H1 (cell line): ENCODE results near the gene KIF15. TPM values are rescaled to one million over a fixed set of nuclear protein-coding genes. Genes with fewer than 3 reads are reported as not detected.

Source experiments
- CTCF ChIA-PET: fragments of 300-600 bp; sonication (Branson Sonifier 250); formaldehyde crosslinking; loops from one replicate; lab custom pipeline; 2021; ENCODE audit not compliant: partially characterized antibody; lab: Charles Lee
- POLR2A ChIA-PET: fragments of 300-600 bp; sonication (Branson Sonifier 250); formaldehyde crosslinking; loops from one replicate; lab custom pipeline; 2021; ENCODE audit warnings: inconsistent platforms; ENCODE audit not compliant: partially characterized antibody; lab: Charles Lee
- DNase-seq, 2 experiments: peaks; one replicate each; pipeline versions ENCODE4 v3.0.0 to v3.0.0-alpha.2; 2010 to 2022; ENCODE audit warnings: low spot score in 2 of 2, low read depth in 1 of 2, mixed read lengths in 1 of 2
- FAIRE-seq: peaks from 2 replicates; lab custom pipeline; 2011; peaks lifted over from hg19 to GRCh38; lab: Jason Lieb, UNC
- H2AFZ ChIP-seq: 2 replicates; pipeline ENCODE4 v1.8.1; 2012; ENCODE audit warnings: low read length, inconsistent platforms
- H2AK5ac ChIP-seq: 2 replicates; pipeline ENCODE4 v1.6.1; 2013; ENCODE audit warnings: low read depth, low read length
- H2BK120ac ChIP-seq: replicated peaks from 2 replicates; pipeline ENCODE3; 2013; ENCODE audit warnings: low read depth, low read length, inconsistent platforms
- H2BK12ac ChIP-seq: 2 replicates; pipeline ENCODE4 v1.6.1; 2013; ENCODE audit warnings: low read depth, low read length
- H2BK15ac ChIP-seq: 2 replicates; pipeline ENCODE4 v1.6.1; 2013; ENCODE audit warnings: low read length
- H2BK20ac ChIP-seq: 2 replicates; pipeline ENCODE4 v1.6.1; 2013; ENCODE audit warnings: low read length
- H2BK5ac ChIP-seq: 2 replicates; pipeline ENCODE4 v1.6.1; 2013; ENCODE audit warnings: low read depth, low read length
- H3K14ac ChIP-seq: 2 replicates; pipeline ENCODE4 v1.6.1; 2013; ENCODE audit warnings: inconsistent platforms; ENCODE audit not compliant: insufficient read length
- H3K18ac ChIP-seq: 2 replicates; pipeline ENCODE4 v1.6.1; 2013; ENCODE audit warnings: low read length; ENCODE audit errors: extremely low read depth
- H3K23ac ChIP-seq: 2 replicates; pipeline ENCODE4 v1.6.1; 2013; ENCODE audit warnings: inconsistent platforms; ENCODE audit not compliant: insufficient read length
- H3K23me2 ChIP-seq: 2 replicates; pipeline ENCODE4 v1.6.1; 2013; ENCODE audit warnings: low read depth, low read length
- H3K27ac ChIP-seq: 2 replicates; pipeline ENCODE4 v1.6.1; 2011; ENCODE audit warnings: low read depth, low read length, inconsistent platforms
- H3K27me3 ChIP-seq, 4 experiments: replicated peaks in 1 of 4; 1 replicate in 1 of 4; 2 replicates in 3 of 4; pipeline versions ENCODE4 v1.6.1 to v1.8.1; 2011 to 2013; ENCODE audit warnings: low read length in 3 of 4, mild to moderate bottlenecking in 3 of 4, inconsistent platforms in 2 of 4, mixed read lengths in 2 of 4, moderate library complexity in 1 of 4; ENCODE audit not compliant: control insufficient read depth in 3 of 4, insufficient read depth in 3 of 4; ENCODE audit errors: extremely low read depth in 1 of 4
- H3K36me3 ChIP-seq, 4 experiments: 2 replicates each; pipeline versions ENCODE4 v1.6.1 to v1.8.1; 2011 to 2013; ENCODE audit warnings: mild to moderate bottlenecking in 4 of 4, low read length in 3 of 4, moderate library complexity in 2 of 4, control low read depth in 1 of 4, inconsistent platforms in 1 of 4; ENCODE audit not compliant: insufficient read depth in 4 of 4, control insufficient read depth in 2 of 4
- H3K4ac ChIP-seq: replicated peaks from 2 replicates; pipeline ENCODE3; 2013; ENCODE audit warnings: low read length, low read depth, mixed read lengths, inconsistent platforms; ENCODE audit not compliant: insufficient read length
- H3K4me1 ChIP-seq, 4 experiments: replicated peaks in 1 of 4; 1 replicate in 1 of 4; 2 replicates in 3 of 4; pipeline versions ENCODE4 v1.6.1 to v1.8.1; 2011 to 2013; ENCODE audit warnings: low read length in 3 of 4, inconsistent platforms in 2 of 4, mixed read lengths in 1 of 4; ENCODE audit not compliant: insufficient read depth in 4 of 4, control insufficient read depth in 3 of 4
- H3K4me2 ChIP-seq, 2 experiments: 2 replicates each; pipeline versions ENCODE4 v1.6.1 to v1.8.1; 2011 to 2013; ENCODE audit warnings: low read depth in 2 of 2, low read length in 2 of 2, control low read depth in 1 of 2, inconsistent platforms in 1 of 2, mild to moderate bottlenecking in 1 of 2; ENCODE audit not compliant: insufficient read depth in 1 of 2
- H3K4me3 ChIP-seq, 4 experiments: fragments of 200-600, 300-600 bp in 1 of 4; sonication (generic), shearing (Covaris generic), sonication (Bioruptor Twin) in 1 of 4; 2 replicates each; pipeline versions ENCODE4 v1.5.1 to v1.8.1; 2011 to 2016; ENCODE audit warnings: low read length in 4 of 4, low read depth in 3 of 4, control low read depth in 2 of 4, inconsistent platforms in 2 of 4, mild to moderate bottlenecking in 2 of 4, mixed read lengths in 1 of 4, moderate library complexity in 1 of 4; ENCODE audit not compliant: insufficient read depth in 2 of 4; ENCODE audit errors: extremely low read depth in 1 of 4
- H3K56ac ChIP-seq: replicated peaks from 2 replicates; pipeline ENCODE3; 2013; ENCODE audit warnings: low read depth, mild to moderate bottlenecking, mixed read lengths, low read length, inconsistent platforms; ENCODE audit not compliant: insufficient read length
- H3K79me1 ChIP-seq: 2 replicates; pipeline ENCODE4 v1.6.1; 2013; ENCODE audit warnings: low read depth, low read length, control low read depth
- H3K79me2 ChIP-seq, 2 experiments: 2 replicates each; pipeline versions ENCODE4 v1.6.1 to v1.8.1; 2012 to 2013; ENCODE audit warnings: low read length in 2 of 2, mild to moderate bottlenecking in 2 of 2, inconsistent platforms in 1 of 2; ENCODE audit not compliant: insufficient read depth in 2 of 2, control insufficient read depth in 1 of 2
- H3K9ac ChIP-seq, 4 experiments: replicated peaks in 1 of 4; 1 replicate in 1 of 4; 2 replicates in 3 of 4; pipeline versions ENCODE4 v1.6.1 to v1.8.1; 2011 to 2013; ENCODE audit warnings: low read depth in 3 of 4, low read length in 3 of 4, control low read depth in 2 of 4, mild to moderate bottlenecking in 2 of 4, moderate library complexity in 2 of 4, inconsistent platforms in 1 of 4; ENCODE audit errors: extremely low read depth in 1 of 4
- H3K9me3 ChIP-seq, 2 experiments: 2 replicates each; pipeline versions ENCODE4 v1.6.1 to v1.8.1; 2012 to 2013; ENCODE audit warnings: mild to moderate bottlenecking in 2 of 2, moderate library complexity in 2 of 2, control low read depth in 1 of 2, inconsistent platforms in 1 of 2, low read depth in 1 of 2, low read length in 1 of 2, mixed read lengths in 1 of 2; ENCODE audit not compliant: insufficient read depth in 2 of 2
- H4K20me1 ChIP-seq, 2 experiments: replicated peaks in 1 of 2; 2 replicates each; pipeline versions ENCODE3 to v1.8.1; 2011 to 2013; ENCODE audit warnings: inconsistent platforms in 2 of 2, low read length in 2 of 2, mild to moderate bottlenecking in 1 of 2; ENCODE audit not compliant: insufficient read depth in 2 of 2, control insufficient read depth in 1 of 2
- H4K5ac ChIP-seq: 2 replicates; pipeline ENCODE4 v1.6.1; 2013; ENCODE audit warnings: low read length, low read depth, mixed read lengths, inconsistent platforms; ENCODE audit not compliant: insufficient read length
- H4K8ac ChIP-seq: 2 replicates; pipeline ENCODE4 v1.8.0; 2013; ENCODE audit warnings: mild to moderate bottlenecking, moderate library complexity, low read length, inconsistent platforms; ENCODE audit not compliant: insufficient read depth; ENCODE audit errors: extremely low read depth
- H4K91ac ChIP-seq: replicated peaks from 2 replicates; pipeline ENCODE3; 2013; ENCODE audit warnings: low read length, mixed read lengths, inconsistent platforms; ENCODE audit not compliant: insufficient read length
- BRCA1 ChIP-seq: IDR thresholded peaks from 2 replicates; pipeline ENCODE4 v1.6.1; 2012; ENCODE audit warnings: low read depth, low read length, improper control_type of control experiment
- KDM4A ChIP-seq: IDR thresholded peaks from one replicate; pipeline ENCODE4 v1.7.1; 2012; ENCODE audit warnings: low read depth, mild to moderate bottlenecking, moderate library complexity, low read length, inconsistent platforms; ENCODE audit not compliant: severe bottlenecking
- SAP30 ChIP-seq: fragments of 300-600 bp; sonication (generic); IDR thresholded peaks from 2 replicates; pipeline ENCODE4 v1.7.1; 2012; ENCODE audit warnings: low read length, moderate library complexity, mild to moderate bottlenecking, inconsistent platforms; ENCODE audit not compliant: insufficient read depth, insufficient replicate concordance
- SP2 ChIP-seq: IDR thresholded peaks from 2 replicates; pipeline ENCODE4 v1.6.1; 2012; ENCODE audit warnings: mild to moderate bottlenecking, low read length, inconsistent platforms
- TAF7 ChIP-seq: optimal IDR thresholded peaks from 2 replicates; pipeline ENCODE3; 2011; ENCODE audit warnings: low read depth, mild to moderate bottlenecking, inconsistent platforms, low read length, moderate library complexity, borderline replicate concordance
- ZNF274 ChIP-seq: IDR thresholded peaks from 2 replicates; pipeline ENCODE4 v1.7.0; 2012; ENCODE audit warnings: low read length, borderline replicate concordance; ENCODE audit errors: extremely low read depth
- WGBS, 2 experiments: shearing (Covaris generic) in 1 of 2; methylation state at CpG; one replicate each; pipeline versions ENCODE4 v1.1.6 to v1.1.7; 2013 to 2015; ENCODE audit warnings: low lambda C conversion rate in 2 of 2, mixed read lengths in 2 of 2, inconsistent platforms in 1 of 2, low coverage in 1 of 2, missing lambda C conversion rate in 1 of 2; ENCODE audit not compliant: insufficient replicate concordance in 2 of 2, insufficient coverage in 1 of 2, insufficient read length in 1 of 2; ENCODE audit errors: extremely low coverage in 1 of 2, missing lambda C conversion rate in 1 of 2; 5-methylcytosine and 5-hydroxymethylcytosine counted together
- polyA plus RNA-seq, 7 experiments: library from polyadenylated mRNA; depleted of rRNA in 3 of 7; stranded (reverse) in 5 of 7; unstranded in 2 of 7; fragments of >200 nt in 5 of 7; fragments of 200-250 nt in 2 of 7; gene quantifications; 1 replicate in 5 of 7; 2 replicates in 1 of 7; 4 replicates in 1 of 7; pipeline versions ENCODE4 v1.2.1 to v1.2.3, GENCODE V29; 2011 to 2013; ENCODE audit warnings: missing spikeins in 2 of 7, mixed read lengths in 2 of 7
- total RNA-seq: library from RNA; stranded (reverse); fragmentation: NEBNext Ultra II Directional; extraction: Animal tissue kit (Norgen Biotek cat#: 25700); gene quantifications from 2 replicates; pipeline ENCODE4 v1.2.1, GENCODE V29; 2021

The KIF15 gene
- total and polyA plus RNA-seq, 2 of the 8 experiments (the other 6 are each of a cell fraction or from before 2014, with no cell fraction given), result 4.2 to 25.5 TPM

- DNase-seq (no peak), FAIRE-seq (no peak)
- no peaks in the 10 kb centered on the region for H3K36me3 ChIP-seq
- H4K5ac ChIP-seq, result no peak overlapping the region
- WGBS, 2 experiments, result 89% methylated on average over 7 of the region's 7 CpGs; no CpG with 5 or more reads in 1 of the 2 experiments
- H2AFZ ChIP-seq, result no peak overlapping the region
- no peak overlapping the region for H2BK20ac ChIP-seq
- H3K9ac ChIP-seq, result no peak overlapping the region
- H3K14ac ChIP-seq, result no peak overlapping the region
- no peak overlapping the region for H3K4ac ChIP-seq
- POLR2A ChIA-PET, result interaction anchor here (1.4 kb wide), 1 partner anchor 8 kb away, joined by 3 read pairs; no protein-coding TSS in a partner anchor
- no peak overlapping the region for H3K4me3 ChIP-seq
- no peak for TF ChIP-seq TAF7
- TF ChIP-seq ZNF274, result no peak
- no peak for TF ChIP-seq KDM4A
- no peak for TF ChIP-seq SAP30
- TF ChIP-seq SP2, result no peak
- TF ChIP-seq BRCA1, result no peak
- H4K91ac ChIP-seq, result no peak overlapping the region
- no peak overlapping the region for H2BK15ac ChIP-seq
- H4K20me1 ChIP-seq, result peaks cover 0 to 2% of the 10 kb centered on the region in 2 experiments
- no peak overlapping the region for H4K8ac ChIP-seq
- H3K27ac ChIP-seq, result no peak overlapping the region
- no peak overlapping the region for H3K18ac ChIP-seq
- no peak overlapping the region for H2AK5ac ChIP-seq
- peaks cover 5% of the 10 kb centered on the region for H3K23me2 ChIP-seq
- H2BK5ac ChIP-seq, result no peak overlapping the region
- no peaks in the 10 kb centered on the region; a peak in 1 of 4 replicates for H3K79me2 ChIP-seq
- no peak overlapping the region for H3K56ac ChIP-seq
- H3K4me1 ChIP-seq, result peaks cover 0 to 5% (median 4%) of the 10 kb centered on the region in 4 experiments; a peak in 5 of 7 replicates
- no peaks in the 10 kb centered on the region for H3K27me3 ChIP-seq
- CTCF ChIA-PET, result interaction anchor here (1.4 to 1.9 kb wide), 3 partner anchors 10 to 49 kb away, joined by 3 to 11 read pairs (median 3); no protein-coding TSS in a partner anchor
- no peak overlapping the region for H3K4me2 ChIP-seq
- H3K9me3 ChIP-seq, result no peaks in the 10 kb centered on the region
- no peak overlapping the region for H2BK12ac ChIP-seq
- no peaks in the 10 kb centered on the region; the same call in none of the 2 replicates for H3K79me1 ChIP-seq
- H2BK120ac ChIP-seq, result no peak overlapping the region
- no peak overlapping the region for H3K23ac ChIP-seq
Observed at GRCh38 chr3:44865272-44866035, 103.9 kb downstream of the KIF15 start.
